ENCODE results near the gene MGRN1.

The MGRN1 gene

GRCh38 chr16:4699046-4699556, 74.5 kb downstream of the MGRN1 start:
- DNase-seq (ENCODE audit: low read depth) = no peak

GRCh38 chr16:4700380-4700996, 75.9 kb downstream of the MGRN1 start:
- no peak for DNase-seq (ENCODE audit: low read depth)

DNA sequence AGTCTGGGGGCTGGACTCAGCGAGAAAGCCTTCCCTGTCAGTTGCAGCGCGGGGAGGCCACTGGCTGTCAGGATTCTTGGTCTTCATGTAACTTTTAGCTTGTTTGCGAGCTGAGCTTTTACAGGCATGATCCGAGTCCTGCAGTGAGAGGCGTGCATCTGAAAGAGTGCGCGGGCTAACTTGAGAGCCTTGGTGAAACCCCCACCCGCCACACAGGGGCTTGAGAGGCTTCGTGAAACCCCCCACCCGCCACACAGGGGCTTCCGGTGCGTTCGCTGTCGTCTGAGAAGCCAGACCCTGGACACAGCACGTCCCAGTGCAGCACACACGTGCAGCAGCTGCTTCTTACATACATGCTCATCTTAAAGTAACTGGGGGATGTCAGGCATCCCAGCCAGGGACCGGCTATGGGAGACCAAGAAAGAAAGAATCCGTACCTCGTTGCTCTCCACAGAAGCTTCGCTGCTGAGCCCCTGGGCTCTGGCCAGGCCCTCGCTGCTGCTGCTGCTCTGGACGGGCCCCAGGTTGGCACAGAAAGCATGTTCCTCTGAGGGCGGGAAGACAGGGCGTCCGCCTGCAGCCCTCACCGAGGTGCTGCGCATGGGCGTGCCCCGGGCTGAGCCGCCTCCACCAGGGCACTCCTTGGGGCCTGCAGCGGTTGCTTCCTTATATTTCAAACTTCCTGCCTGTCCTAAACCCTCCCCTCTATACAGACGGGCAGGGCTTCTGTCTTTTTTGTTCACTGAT, 76.5 kb downstream of the MGRN1 start:
- DNase-seq (ENCODE audit: low read depth) = no peak

DNA sequence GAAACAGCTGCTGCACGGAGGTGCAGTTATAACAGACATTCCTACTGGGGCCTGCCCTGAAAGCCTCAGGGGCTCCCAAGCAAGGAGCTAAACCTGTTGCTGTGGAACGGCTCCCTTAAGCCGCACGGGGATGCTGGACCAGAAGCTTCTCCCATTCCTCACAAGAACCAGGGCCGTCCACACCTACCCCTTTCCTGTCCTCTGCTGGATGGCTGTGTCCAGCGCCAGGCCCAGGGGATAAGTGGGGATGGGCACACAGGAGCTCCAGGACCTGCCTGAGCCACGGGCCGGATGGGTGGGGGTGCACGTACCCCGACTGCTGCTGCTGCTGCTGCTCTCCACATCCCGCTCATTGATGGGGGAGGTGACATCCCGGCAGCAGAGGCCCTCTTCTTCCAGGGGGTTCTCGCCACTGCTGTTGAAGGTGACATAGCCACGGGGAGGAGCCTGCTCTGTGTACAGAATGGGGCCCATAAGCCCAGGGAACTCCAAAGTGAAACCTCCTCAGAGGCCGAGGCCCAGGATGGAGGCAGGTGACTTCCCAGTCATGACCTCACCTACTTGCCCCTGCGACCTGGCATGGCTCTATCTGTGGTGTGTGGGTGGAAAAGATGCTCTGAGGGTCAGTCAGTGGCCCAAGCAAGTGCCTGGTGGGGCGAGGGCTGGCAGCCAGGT, 77.3 kb downstream of the MGRN1 start:
- no peak for DNase-seq (ENCODE audit: low read depth)

- no peak for DNase-seq (ENCODE audit: low read depth)
Measured at GRCh38 chr16:4702466-4702808, 77.8 kb downstream of the MGRN1 start.

- no peak for DNase-seq (ENCODE audit: low read depth)
Measured at GRCh38 chr16:4703906-4704305, 79.3 kb downstream of the MGRN1 start.

GRCh38 chr16:4704491-4704890, 79.9 kb downstream of the MGRN1 start:
- no peak for DNase-seq (ENCODE audit: low read depth)

- no peak for DNase-seq (ENCODE audit: low read depth)
Measured at GRCh38 chr16:4704913-4705312, 80.3 kb downstream of the MGRN1 start.

- no peak for DNase-seq (ENCODE audit: low read depth)
Measured at GRCh38 chr16:4706871-4707270, 82.2 kb downstream of the MGRN1 start.

DNA sequence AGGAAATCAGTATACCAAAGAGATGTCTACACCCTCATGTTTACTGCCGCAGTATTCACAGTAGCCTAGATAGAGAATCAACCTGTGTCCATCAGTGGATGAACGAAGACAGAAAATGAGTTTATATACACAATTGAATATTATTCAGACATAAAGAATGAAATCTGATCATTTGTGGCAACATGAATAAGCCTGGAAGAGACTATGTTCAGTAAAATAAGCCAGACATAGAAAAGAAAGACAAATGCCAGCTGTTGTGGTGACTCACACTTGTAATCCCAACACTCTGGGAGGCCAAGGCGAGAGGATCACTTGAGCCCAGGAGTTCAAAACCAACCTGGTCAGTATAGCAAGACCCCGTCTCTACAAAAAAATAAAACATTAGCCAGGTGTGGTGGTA, 84.9 kb downstream of the MGRN1 start:
- DNase-seq (ENCODE audit: low read depth) = no peak

GRCh38 chr16:4713663-4714501, 89.3 kb downstream of the MGRN1 start:
- no peak for DNase-seq (ENCODE audit: low read depth)

- DNase-seq (ENCODE audit: low read depth) = no peak
Measured at GRCh38 chr16:4714996-4715395, 90.4 kb downstream of the MGRN1 start.

DNA sequence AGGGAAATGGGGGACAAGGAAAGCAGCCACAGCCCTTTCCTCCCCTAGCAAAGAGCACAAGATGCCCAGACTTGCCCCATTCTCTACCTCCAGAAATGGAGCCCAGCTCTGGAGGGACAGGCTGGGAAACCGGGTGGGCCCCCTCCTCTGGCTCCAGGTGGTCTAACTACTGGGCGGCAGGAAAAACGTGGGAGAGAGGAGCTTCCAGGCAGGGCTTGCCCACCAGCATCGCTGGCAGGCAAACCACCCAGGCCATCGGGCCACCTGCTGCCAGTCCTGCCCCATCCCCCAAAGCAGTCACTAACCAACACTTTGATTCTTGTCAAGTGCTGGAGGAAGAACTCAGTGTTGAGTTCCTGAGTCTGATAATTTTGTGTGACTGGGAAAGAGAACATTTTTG, 93.8 kb downstream of the MGRN1 start:
- no peak for DNase-seq (ENCODE audit: low read depth)

DNA sequence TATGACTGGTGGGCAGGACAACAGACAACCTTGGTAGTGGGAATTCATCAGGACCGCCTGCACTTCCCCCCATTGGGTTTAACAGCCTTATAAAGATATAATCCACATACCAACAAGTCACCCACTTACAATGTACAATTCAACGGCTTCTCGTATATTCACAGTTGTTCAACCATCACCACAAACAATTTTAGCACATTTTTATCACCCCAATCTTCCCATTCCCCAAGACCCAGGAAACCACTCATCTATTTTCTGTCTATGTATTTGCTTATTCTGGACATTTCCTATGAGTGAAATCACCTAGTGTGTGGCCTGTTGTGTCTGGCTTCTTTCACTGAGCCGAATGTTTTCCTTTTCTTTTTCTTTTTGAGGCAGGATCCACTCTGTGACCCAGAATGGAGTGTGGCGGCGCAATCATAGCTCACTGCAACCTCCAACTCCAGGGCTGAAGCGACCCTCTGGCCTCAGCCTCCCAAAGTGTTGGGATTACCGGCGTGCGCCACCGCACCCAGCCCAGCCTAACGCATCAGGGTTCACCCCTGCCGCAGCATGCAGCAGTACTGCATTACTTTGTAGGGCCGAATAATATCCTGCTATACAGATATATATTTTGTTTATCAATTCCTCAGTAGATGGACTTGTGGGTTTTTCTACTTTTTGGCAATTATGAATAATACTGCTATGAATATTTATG, 98.6 kb downstream of the MGRN1 start:
- no peak for DNase-seq (ENCODE audit: low read depth)

DNA sequence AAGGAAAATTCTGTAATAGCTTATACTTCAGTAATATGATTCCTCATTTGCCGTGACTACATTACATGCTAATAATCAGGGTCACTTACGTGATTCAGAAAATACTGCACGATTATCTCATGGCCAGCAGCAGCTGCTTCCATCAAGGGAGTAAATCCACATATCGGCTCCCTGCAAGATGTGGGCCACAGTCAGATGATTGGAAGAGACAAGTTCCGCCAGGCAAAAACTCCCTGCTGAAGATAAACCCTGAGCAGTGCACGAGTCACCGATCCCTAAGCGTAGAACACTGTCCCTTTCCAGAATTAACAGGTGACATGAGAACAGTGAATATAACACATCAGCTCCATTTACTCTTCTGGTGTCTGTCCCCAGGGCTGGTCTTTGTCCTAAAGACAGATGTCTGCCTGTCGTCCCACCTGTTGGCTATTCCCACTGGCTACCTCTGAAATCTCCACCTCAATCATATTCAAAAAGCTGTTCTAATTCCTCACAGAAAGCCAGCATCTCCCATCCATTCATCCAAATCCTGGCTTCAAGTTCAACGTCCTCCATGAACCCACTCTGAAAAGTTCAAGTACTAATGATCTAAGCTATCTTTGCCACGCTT, 100.1 kb downstream of the MGRN1 start:
- DNase-seq (ENCODE audit: low read depth) = no peak

DNA sequence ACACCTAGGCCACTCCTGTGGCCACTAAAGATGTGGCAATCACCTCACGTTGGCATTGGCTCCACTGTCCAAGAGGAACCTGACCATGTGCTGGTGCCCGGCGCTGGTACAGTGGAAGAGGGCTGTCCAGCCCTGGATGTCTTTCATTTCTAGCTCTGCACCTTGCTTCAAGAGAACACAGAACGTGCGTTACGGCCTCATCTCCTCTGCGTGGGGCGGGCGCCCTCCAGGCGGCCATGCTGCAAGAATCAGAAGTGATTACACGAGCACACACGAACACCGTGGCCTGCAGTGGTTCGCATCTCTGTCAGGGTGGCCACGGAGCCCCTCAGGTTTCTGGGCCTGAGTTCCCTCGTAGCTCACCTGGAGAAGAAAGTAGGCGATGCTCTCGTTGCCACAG, 102.0 kb downstream of the MGRN1 start:
- DNase-seq (ENCODE audit: low read depth) = no peak

DNA sequence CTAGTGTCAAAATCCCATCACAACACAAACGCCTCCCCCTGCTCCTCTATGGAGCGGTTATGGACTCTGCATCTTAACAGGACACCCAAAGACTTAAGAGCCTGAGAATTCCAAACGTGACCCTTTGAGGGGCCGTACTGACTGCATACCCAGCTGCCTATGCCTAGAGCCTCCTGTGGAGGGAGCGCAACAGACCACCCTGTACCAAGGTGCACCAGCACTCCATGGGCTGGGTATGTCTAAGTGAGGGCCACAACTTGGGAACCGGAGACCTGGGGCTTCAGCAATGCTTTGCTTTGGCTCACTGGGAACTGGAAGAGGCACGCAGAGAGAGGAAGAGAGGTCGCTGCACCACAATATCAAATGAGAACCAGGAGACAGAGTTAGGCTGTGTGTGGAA, 104.0 kb downstream of the MGRN1 start:
- no peak for DNase-seq (ENCODE audit: low read depth)

DNA sequence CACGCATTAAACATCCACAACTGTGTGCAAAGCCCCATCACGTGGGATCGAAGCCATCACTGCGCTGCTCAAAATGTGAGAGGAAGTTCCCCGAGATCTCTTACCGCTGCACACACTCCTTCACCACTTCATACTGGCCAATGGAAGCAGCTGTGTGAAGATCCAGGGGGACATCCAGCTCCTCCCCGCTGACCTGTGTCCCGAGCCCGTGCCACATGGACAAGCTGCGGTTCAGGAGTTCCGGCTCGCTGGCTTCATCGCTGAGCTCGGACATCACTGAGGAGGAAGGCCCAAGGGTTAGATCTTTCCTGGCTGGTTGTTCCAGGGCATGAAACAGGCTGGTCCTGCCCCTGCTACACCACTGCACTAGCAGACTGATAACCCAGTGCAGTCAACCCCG, 105.2 kb downstream of the MGRN1 start:
- no peak for DNase-seq (ENCODE audit: low read depth)

DNA sequence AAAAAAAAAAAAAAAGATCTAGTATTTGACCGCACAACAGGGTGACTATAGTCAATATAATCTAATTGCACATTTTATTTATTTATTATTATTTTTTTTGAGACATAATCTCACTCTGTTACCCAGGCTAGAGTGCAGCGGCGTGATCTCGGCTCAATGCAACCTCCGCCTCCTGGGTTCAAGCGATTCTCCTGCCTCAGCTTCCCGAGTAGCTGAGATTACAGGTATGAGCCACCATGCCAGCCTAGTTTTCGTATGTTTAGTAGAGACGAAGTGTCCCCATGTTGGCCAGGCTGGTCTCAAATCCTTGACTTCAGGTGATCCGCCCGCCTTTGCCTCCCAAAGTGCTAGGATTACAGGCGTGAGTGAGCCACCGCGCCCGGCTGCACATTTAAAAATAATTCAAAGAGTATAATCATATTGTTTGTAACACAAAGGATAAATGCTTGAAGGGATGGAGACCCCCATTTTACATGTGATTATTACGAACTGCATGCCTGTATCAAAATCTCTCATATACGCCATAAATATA, 108.7 kb downstream of the MGRN1 start:
- no peak for DNase-seq (ENCODE audit: low read depth)

DNA sequence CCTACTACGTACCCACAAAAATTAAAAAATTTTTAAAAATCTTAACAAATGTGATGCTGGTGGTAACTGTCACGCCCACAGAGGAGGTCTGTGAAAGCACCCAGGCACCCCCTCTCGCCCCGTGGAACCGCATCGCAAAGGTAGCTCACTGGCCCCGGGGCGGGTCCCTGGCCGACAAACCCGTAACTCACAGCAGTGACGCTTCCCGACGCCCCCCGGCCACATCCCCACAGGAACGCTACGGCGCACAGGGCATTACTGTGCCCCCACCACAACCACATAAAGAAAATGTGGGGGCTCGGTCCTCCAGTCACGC, 109.1 kb downstream of the MGRN1 start:
- no peak for DNase-seq (ENCODE audit: low read depth)

GRCh38 chr16:4734063-4734729, 109.6 kb downstream of the MGRN1 start, which contains the start of the genes ANKS3 and DNAAF8:
TSS of gene ANKS3 (minus strand) at chr16:4734271. CDS start at chr16:4730149, 4,122 bp downstream.
TSS of gene DNAAF8 (plus strand) at chr16:4734537. CDS start at chr16:4736515, 1,978 bp downstream.
- DNase-seq (ENCODE audit: low read depth) = peak; percentile 95
